ENCODE data around the gene COMMD8.

GRCh38 chr4:47486231-47486673, 22.8 kb upstream of the COMMD8 start:
- TF ChIP-seq POLR2AphosphoS5 (IDR thresholded peaks at IDR 0.05) (peak; percentile 12), CTCF (IDR thresholded peaks at IDR 0.05) (no peak), EP300 (IDR thresholded peaks at IDR 0.05) (no peak), POLR2A (IDR thresholded peaks at IDR 0.05) (no peak)
